Measurements from ENCODE around the gene RHOBTB1.

GRCh38 chr10:60974463-60975149 is 30.6 kb upstream of the RHOBTB1 start:
- TF ChIP-seq CTCF (IDR thresholded peaks at IDR 0.05): no peak
- TF ChIP-seq EZH2phosphoT487 (IDR thresholded peaks at IDR 0.05): no peak
- no peak for TF ChIP-seq EZH2 (IDR thresholded peaks at IDR 0.05)
